Spleen (tissue), 3 donors: ENCODE results near the gene IL26.

Source experiments
- POLR2A ChIP-seq, 3 donors: fragments of 450-650 bp; IDR thresholded peaks; one replicate each; pipeline ENCODE4 v1.5.1; 2017; ENCODE audit warnings: antibody characterized with exemption in 3 of 3, mild to moderate bottlenecking in 1 of 3
- POLR2AphosphoS5 ChIP-seq, 3 donors: sonication (generic); formaldehyde crosslinking; IDR thresholded peaks; one replicate each; pipeline ENCODE4 v1.5.1; 2017; ENCODE audit warnings: antibody characterized with exemption in 3 of 3

DNA sequence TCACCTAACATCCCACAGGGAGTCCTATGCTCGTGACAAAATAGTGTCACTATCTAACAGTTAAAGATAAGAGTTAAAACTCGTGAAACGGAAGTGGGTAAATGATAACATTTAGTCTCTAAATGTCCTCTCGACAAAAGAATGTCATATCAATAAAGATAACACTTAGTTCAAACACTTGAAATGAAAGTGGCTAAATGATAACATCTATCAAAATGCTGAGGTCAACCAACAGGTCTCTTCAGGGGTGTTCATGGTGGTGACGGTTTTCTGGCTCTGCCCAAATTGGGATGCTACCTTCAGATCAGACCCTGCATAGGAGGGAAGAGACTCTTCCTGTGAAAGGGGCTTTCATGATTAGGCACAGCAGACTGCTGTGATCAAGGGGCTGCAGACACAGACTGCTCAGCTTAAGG lies 22.1 kb downstream of the IL26 start:
- no peak for TF ChIP-seq POLR2AphosphoS5 (IDR thresholded peaks at IDR 0.05)
- TF ChIP-seq POLR2A (IDR thresholded peaks at IDR 0.05) = no peak
